ENCODE results near the gene SLC28A1. TPM values are rescaled to one million over a fixed set of nuclear protein-coding genes. Genes with fewer than 3 reads are reported as not detected.

Gene SLC28A1
- total and polyA plus RNA-seq, 4 donors, result 0.97 to 4.1 (median 2.4) TPM

GRCh38 chr15:84976746-84977345, 92.4 kb downstream of the SLC28A1 start:
- ATAC-seq (ENCODE audit: low FRiP score) (no peak), DNase-seq (no peak)
- intact Hi-C loops (cut with DNase I), result no loop called here
- no peaks in the 10 kb centered on the region for H3K36me3 ChIP-seq (ENCODE audit: control insufficient read depth in 1 of 2, insufficient read depth in 2 of 2, low read length in 1 of 2)
- no peak overlapping the region for H3K27ac ChIP-seq (ENCODE audit: low read depth in 1 of 2, low read length in 2 of 2)
- H3K9me3 ChIP-seq (ENCODE audit: control insufficient read depth, low read length), result no peaks in the 10 kb centered on the region
- no peak overlapping the region for H3K4me3 ChIP-seq (ENCODE audit: low read length in 2 of 2)
- 98% methylated on average over 10 of the region's 10 CpGs for WGBS, 2 donors
- H3K4me1 ChIP-seq (ENCODE audit: control insufficient read depth in 1 of 2, insufficient read depth in 2 of 2, low read length in 2 of 2), result no peaks in the 10 kb centered on the region
- H3K27me3 ChIP-seq (ENCODE audit: control insufficient read depth in 1 of 2, insufficient read depth in 2 of 2, low read length in 1 of 2), result no peaks in the 10 kb centered on the region

GRCh38 chr15:84979651-84980050, 95.2 kb downstream of the SLC28A1 start:
- DNase-seq (no peak), ATAC-seq (ENCODE audit: low FRiP score) (no peak)
- Histone ChIP-seq H3K4me3 (ENCODE audit: low read length in 2 of 2) (no peak overlapping the region), H3K9me3 (ENCODE audit: control insufficient read depth, low read length) (no peaks in the 10 kb centered on the region), H3K27ac (ENCODE audit: low read depth in 1 of 2, low read length in 2 of 2) (no peak overlapping the region), H3K27me3 (ENCODE audit: control insufficient read depth in 1 of 2, insufficient read depth in 2 of 2, low read length in 1 of 2) (no peaks in the 10 kb centered on the region), H3K36me3 (ENCODE audit: control insufficient read depth in 1 of 2, insufficient read depth in 2 of 2, low read length in 1 of 2) (no peaks in the 10 kb centered on the region), H3K4me1 (ENCODE audit: control insufficient read depth in 1 of 2, insufficient read depth in 2 of 2, low read length in 2 of 2) (no peaks in the 10 kb centered on the region)
- WGBS, 2 donors, result 47 to 49% methylated on average over 16 of the region's 16 CpGs
- intact Hi-C loops (cut with DNase I), result loop anchor here in 1 of 2 donors (10.0 kb wide), 1 partner anchor 65 kb away; no protein-coding TSS in a partner anchor

GRCh38 chr15:84980196-84981053, 96.0 kb downstream of the SLC28A1 start:
- Histone ChIP-seq H3K4me1 (ENCODE audit: control insufficient read depth in 1 of 2, insufficient read depth in 2 of 2, low read length in 2 of 2) (no peaks in the 10 kb centered on the region), H3K36me3 (ENCODE audit: control insufficient read depth in 1 of 2, insufficient read depth in 2 of 2, low read length in 1 of 2) (no peaks in the 10 kb centered on the region), H3K27ac (ENCODE audit: low read depth in 1 of 2, low read length in 2 of 2) (peak overlapping the region; percentile 17 to 73), H3K4me3 (ENCODE audit: low read length in 2 of 2) (peak overlapping the region; percentile 54 to 58), H3K9me3 (ENCODE audit: control insufficient read depth, low read length) (no peaks in the 10 kb centered on the region), H3K27me3 (ENCODE audit: control insufficient read depth in 1 of 2, insufficient read depth in 2 of 2, low read length in 1 of 2) (no peaks in the 10 kb centered on the region)
- DNase-seq (peak; percentile 91 to 94), ATAC-seq (ENCODE audit: low FRiP score) (peak; percentile 89)
- intact Hi-C loops (cut with DNase I), result loop anchor here in 1 of 2 donors (10.0 kb wide), 1 partner anchor 64 kb away; no protein-coding TSS in a partner anchor
- 0% methylated on average over 65 to 66 of the region's 66 CpGs for WGBS, 2 donors

- H3K9me3 ChIP-seq (ENCODE audit: control insufficient read depth, low read length), result no peaks in the 10 kb centered on the region
- DNase-seq, result peak; percentile 97
- intact Hi-C loops (cut with DNase I), result loop anchor here in 1 of 2 donors (10.0 kb wide), 1 partner anchor 64 kb away; no protein-coding TSS in a partner anchor
- H3K27me3 ChIP-seq (ENCODE audit: control insufficient read depth in 1 of 2, insufficient read depth in 2 of 2, low read length in 1 of 2), result no peaks in the 10 kb centered on the region
- peak overlapping the region; percentile 75 to 83 for H3K4me3 ChIP-seq (ENCODE audit: low read length in 2 of 2)
- 0% methylated on average over 69 to 75 of the region's 75 CpGs for WGBS, 2 donors
- H3K36me3 ChIP-seq (ENCODE audit: control insufficient read depth in 1 of 2, insufficient read depth in 2 of 2, low read length in 1 of 2), result no peaks in the 10 kb centered on the region
- H3K4me1 ChIP-seq (ENCODE audit: control insufficient read depth in 1 of 2, insufficient read depth in 2 of 2, low read length in 2 of 2), result no peaks in the 10 kb centered on the region
- peak; percentile 96 for ATAC-seq (ENCODE audit: low FRiP score)
- peak overlapping the region; percentile 69 to 74 for H3K27ac ChIP-seq (ENCODE audit: low read depth in 1 of 2, low read length in 2 of 2)
Measured at GRCh38 chr15:84981054-84981710, 96.7 kb downstream of the SLC28A1 start.

GRCh38 chr15:84981711-84982300, 97.3 kb downstream of the SLC28A1 start, which contains the start of gene PDE8A:
Gene PDE8A, plus strand, starts transcription at chr15:84981856. Its CDS starts 307 bp downstream, at chr15:84982163.
- ATAC-seq (ENCODE audit: low FRiP score), result no peak
- 0 to 1% methylated on average over 68 to 95 of the region's 95 CpGs for WGBS, 2 donors
- Histone ChIP-seq H3K36me3 (ENCODE audit: control insufficient read depth in 1 of 2, insufficient read depth in 2 of 2, low read length in 1 of 2) (no peaks in the 10 kb centered on the region), H3K27ac (ENCODE audit: low read depth in 1 of 2, low read length in 2 of 2) (peak within 1 kb of the TSS; percentile 69 to 74), H3K9me3 (ENCODE audit: control insufficient read depth, low read length) (no peaks in the 10 kb centered on the region), H3K4me3 (ENCODE audit: low read length in 2 of 2) (peak within 1 kb of the TSS; percentile 75 to 83), H3K27me3 (ENCODE audit: control insufficient read depth in 1 of 2, insufficient read depth in 2 of 2, low read length in 1 of 2) (no peaks in the 10 kb centered on the region), H3K4me1 (ENCODE audit: control insufficient read depth in 1 of 2, insufficient read depth in 2 of 2, low read length in 2 of 2) (no peaks in the 10 kb centered on the region)
- peak in 1 of 2 donors; percentile 79 for DNase-seq
- intact Hi-C loops (cut with DNase I), result loop anchor here in 1 of 2 donors (10.0 kb wide), 1 partner anchor 63 kb away; no protein-coding TSS in a partner anchor

- peak; percentile 62 to 81 for DNase-seq
- WGBS, 2 donors, result 2% methylated on average over 40 to 46 of the region's 46 CpGs
- no peaks in the 10 kb centered on the region for H3K9me3 ChIP-seq (ENCODE audit: control insufficient read depth, low read length)
Measured at GRCh38 chr15:84982301-84982920, 97.9 kb downstream of the SLC28A1 start.

GRCh38 chr15:84983294-84983693, 98.8 kb downstream of the SLC28A1 start:
- Histone ChIP-seq H3K4me3 (ENCODE audit: low read length in 2 of 2) (peak overlapping the region in 1 of 2 donors; percentile 75), H3K27me3 (ENCODE audit: control insufficient read depth in 1 of 2, insufficient read depth in 2 of 2, low read length in 1 of 2) (no peaks in the 10 kb centered on the region), H3K4me1 (ENCODE audit: control insufficient read depth in 1 of 2, insufficient read depth in 2 of 2, low read length in 2 of 2) (no peaks in the 10 kb centered on the region), H3K27ac (ENCODE audit: low read depth in 1 of 2, low read length in 2 of 2) (no peak overlapping the region), H3K9me3 (ENCODE audit: control insufficient read depth, low read length) (no peaks in the 10 kb centered on the region), H3K36me3 (ENCODE audit: control insufficient read depth in 1 of 2, insufficient read depth in 2 of 2, low read length in 1 of 2) (no peaks in the 10 kb centered on the region)
- 29 to 32% methylated on average over 4 of the region's 4 CpGs for WGBS, 2 donors
- DNase-seq (no peak), ATAC-seq (ENCODE audit: low FRiP score) (no peak)
- intact Hi-C loops (cut with DNase I), result loop anchor here in 1 of 2 donors (10.0 kb wide), 1 partner anchor 62 kb away; no protein-coding TSS in a partner anchor

More at GRCh38 chr15:84982301-84982920, 97.9 kb downstream of the SLC28A1 start:
- H3K36me3 ChIP-seq (ENCODE audit: control insufficient read depth in 1 of 2, insufficient read depth in 2 of 2, low read length in 1 of 2), result no peaks in the 10 kb centered on the region
- ATAC-seq (ENCODE audit: low FRiP score), result no peak
- H3K27ac ChIP-seq (ENCODE audit: low read depth in 1 of 2, low read length in 2 of 2), result peak overlapping the region; percentile 69 to 74
- peak overlapping the region; percentile 75 to 83 for H3K4me3 ChIP-seq (ENCODE audit: low read length in 2 of 2)
- no peaks in the 10 kb centered on the region for H3K4me1 ChIP-seq (ENCODE audit: control insufficient read depth in 1 of 2, insufficient read depth in 2 of 2, low read length in 2 of 2)
- no peaks in the 10 kb centered on the region for H3K27me3 ChIP-seq (ENCODE audit: control insufficient read depth in 1 of 2, insufficient read depth in 2 of 2, low read length in 1 of 2)
- intact Hi-C loops (cut with DNase I), result loop anchor here in 1 of 2 donors (10.0 kb wide), 1 partner anchor 62 kb away; no protein-coding TSS in a partner anchor

Measured in aorta (tissue), 5 donors.